HG02840 (cell line): ENCODE results near the gene SLC37A3.
"Not testable (repeated sequence)": the region's sequence is repeated elsewhere in the genome, so short reads cannot be mapped to it uniquely, and the experiment has no call there.

ENCODE experiments used
- ATAC-seq: cut with Tn5 transposase; IDR thresholded peaks from one replicate; pipeline ENCODE4 v1.9.1; 2021; ENCODE audit warnings: mild to moderate bottlenecking, moderate library complexity, moderate number of reproducible peaks; ENCODE audit not compliant: unreplicated experiment, low FRiP score

SLC37A3 gene

DNA sequence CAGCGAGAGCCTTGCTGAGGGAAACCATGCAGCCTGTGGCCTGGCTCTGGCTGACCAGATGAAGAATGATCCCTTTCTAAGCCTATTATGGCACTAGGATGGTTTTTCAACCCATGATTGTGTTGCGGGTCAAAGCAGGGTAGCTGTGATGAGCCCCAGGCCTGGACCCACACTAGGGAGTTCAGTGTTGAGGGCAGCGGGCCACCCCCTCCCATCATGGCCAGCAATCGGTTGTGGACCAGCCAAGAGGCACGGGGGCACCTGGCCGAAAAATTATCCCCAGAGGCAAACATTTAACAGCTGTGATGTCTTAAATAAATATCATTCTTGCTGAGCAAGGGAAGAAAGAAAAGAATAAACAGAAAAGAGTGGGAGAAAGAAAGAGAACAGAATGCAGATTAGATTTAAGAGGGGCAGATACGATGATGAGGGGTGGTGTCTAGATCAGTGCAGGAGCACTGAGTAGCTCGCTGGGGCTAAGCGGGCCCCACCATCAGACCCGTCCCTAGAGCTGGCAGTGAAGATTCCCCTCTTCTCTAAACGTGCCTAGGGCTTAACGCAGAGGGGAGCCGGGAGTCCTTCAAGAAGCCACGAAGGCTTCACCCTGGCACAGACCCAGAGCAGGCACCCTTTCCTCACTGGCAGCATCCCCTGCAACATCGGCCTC is 82.7 kb downstream of the SLC37A3 start:
- no peak for ATAC-seq

DNA sequence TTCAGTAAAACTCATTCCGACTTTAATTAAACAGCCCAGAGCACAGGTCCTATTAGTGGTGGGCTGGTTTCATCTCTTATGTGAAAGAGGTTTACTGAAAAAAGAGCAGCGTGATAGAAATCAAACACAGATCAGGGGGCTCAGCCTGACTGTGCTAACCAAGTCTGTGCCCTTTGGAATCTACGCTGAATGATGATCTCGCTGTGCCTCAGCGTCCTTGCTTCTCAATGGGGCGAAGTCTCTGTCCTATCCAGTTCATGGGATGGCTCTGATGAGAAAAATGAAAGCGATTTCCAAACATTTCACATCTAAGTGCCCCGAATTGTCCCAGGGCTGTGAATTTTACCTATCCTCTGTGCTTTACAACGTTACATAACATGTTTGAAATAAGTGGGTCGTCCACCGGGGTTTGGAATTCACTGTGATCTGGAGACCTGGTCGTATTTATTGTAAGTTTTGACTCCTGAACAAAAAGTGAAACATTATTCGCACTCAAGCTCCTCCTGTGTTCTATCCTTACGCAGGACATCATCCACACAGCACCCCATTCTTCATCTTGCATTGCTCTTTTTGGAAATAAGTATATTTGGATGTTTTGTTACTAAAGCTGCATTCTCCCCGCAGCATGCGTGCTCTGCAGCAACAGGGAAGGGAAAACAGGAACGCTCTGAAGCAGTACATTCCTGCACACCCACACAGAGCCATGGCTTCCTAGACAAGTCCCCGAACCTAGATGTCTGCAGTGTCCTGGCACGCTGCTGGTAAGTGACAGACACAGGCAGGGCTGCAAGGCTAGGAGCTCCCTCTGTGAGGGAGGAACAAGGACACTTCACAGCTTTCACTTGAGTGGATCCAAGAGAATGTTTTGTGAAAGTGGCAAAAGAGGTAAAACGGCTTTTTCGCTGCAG is 83.5 kb downstream of the SLC37A3 start:
- no peak for ATAC-seq

- ATAC-seq: no peak
Observed at GRCh38 chr7:140312141-140312846, 86.0 kb downstream of the SLC37A3 start.

DNA sequence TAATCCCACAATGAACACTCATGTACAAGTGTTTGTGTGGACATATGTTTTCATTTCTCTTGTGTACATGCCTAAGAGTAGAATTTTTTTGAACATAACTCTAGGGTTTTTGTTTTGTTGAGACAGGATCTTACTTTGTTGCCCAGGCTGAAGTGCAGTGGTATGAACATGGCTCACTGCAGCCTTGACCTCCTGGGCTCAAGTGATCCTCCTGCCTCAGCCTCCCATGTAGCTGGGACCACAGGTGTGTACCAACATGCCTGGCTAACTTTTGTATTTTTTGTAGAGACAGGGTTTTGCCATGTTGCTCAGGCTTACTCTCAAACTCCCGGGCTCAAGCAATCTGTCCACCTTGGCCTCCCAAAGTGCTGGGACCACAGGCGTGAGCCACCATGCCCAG is 87.2 kb downstream of the SLC37A3 start:
- ATAC-seq: not testable (repeated sequence)

DNA sequence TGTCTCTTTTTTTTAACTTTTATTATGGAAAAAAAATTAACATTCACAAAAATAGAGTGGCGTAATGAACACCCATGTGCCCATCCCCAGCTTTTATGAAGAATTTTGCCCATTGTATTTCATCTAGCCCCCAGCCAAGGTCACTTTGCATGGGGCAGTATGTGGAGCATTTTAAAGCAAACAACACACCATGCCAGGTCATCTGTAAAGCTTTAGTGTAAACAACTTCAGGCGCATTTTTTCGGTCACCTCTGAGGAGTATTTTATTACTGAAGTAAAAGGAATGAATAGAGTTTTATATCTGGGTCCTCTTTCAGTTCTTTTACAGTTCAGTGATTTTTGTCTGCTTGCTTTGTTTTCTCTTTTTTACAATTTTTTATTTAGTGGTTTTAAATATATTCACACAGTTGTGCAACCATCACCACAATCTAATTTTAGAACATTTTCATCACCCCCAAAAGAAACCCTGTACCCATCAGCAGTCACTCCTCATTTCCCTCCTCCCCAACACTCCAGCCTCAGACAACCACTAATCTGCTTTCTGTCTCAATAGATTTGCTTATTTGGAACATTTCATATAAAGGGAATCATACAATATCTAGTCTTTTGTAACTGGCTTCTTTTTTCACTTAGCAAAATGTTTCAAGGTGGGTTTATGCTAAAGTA is 87.9 kb downstream of the SLC37A3 start:
- no peak for ATAC-seq

DNA sequence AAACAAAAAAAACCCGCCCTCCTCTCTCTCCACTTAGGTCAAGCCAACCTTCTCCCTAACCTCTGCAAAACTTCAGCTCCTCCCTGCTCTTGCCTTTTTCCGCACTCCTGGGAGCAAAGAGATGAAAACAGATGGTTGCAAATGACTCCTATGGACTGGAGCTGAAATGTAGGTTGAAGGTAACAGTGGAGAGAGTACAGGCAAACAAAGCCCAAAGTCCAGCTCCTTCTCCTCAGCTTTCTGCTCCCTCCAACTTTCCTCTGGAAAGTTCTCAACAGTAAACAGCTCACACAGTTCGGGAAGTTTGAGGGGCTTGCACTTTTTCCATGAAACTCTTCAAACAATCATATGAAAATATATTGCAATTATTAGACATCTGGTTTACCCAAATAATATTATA is 90.3 kb downstream of the SLC37A3 start:
- ATAC-seq: no peak

- ATAC-seq: no peak
Observed at GRCh38 chr7:140304191-140304799, 94.0 kb downstream of the SLC37A3 start.

GRCh38 chr7:140300243-140301136 is 97.8 kb downstream of the SLC37A3 start:
- no peak for ATAC-seq

- ATAC-seq: no peak
Observed at GRCh38 chr7:140298213-140298612, 100.1 kb downstream of the SLC37A3 start.

GRCh38 chr7:140297192-140297591 is 101.1 kb downstream of the SLC37A3 start:
- no peak for ATAC-seq

DNA sequence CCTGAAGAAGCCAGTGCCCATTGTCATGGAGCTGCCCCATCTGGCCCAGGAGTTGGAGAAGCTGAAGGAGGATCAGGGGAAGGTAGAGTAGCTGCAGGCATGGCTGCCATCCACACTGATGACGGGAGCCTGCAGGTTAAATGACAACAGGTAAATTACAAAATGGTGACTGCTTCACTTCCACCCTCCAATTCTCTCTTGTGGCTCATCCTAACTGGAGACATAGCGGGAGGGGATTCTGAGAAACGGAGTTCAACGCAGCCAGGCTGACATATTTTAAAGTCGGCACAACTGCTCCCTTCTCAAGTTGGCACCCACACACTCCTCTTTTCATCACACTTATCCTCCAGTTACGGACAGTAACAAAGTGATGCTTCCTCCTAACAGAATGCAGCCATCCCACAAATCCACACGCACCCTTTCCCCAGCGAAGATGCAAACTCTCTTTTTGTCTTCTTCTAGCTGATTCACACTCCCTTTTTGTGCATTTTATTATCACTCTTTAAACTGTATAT is 103.0 kb downstream of the SLC37A3 start:
- no peak for ATAC-seq

- ATAC-seq: no peak
Observed at GRCh38 chr7:140294454-140294853, 103.9 kb downstream of the SLC37A3 start.

- ATAC-seq: no peak
Observed at GRCh38 chr7:140292438-140292837, 105.9 kb downstream of the SLC37A3 start.

- ATAC-seq: no peak
Observed at GRCh38 chr7:140289804-140290203, 108.5 kb downstream of the SLC37A3 start.

- ATAC-seq: no peak
Observed at GRCh38 chr7:140287988-140288387, 110.3 kb downstream of the SLC37A3 start.

GRCh38 chr7:140285938-140286337 is 112.4 kb downstream of the SLC37A3 start:
- ATAC-seq: no peak

- no peak for ATAC-seq
Observed at GRCh38 chr7:140284062-140284461, 114.3 kb downstream of the SLC37A3 start.
